Testis (tissue), 3 donors: ENCODE data around the gene ACER2. TPM values are rescaled to one million over a fixed set of nuclear protein-coding genes. Genes with fewer than 3 reads are reported as not detected.

Experiments
- DNase-seq: peaks from one replicate; pipeline ENCODE4 v3.0.0-alpha.2; 2019
- H3K27ac ChIP-seq, 2 donors: fragments of 200-600 bp; sonication (generic); one replicate each; pipeline ENCODE4 v1.5.1; 2019
- H3K27me3 ChIP-seq: fragments of 200-600 bp; sonication (generic); one replicate; pipeline ENCODE4 v1.5.1; 2019
- H3K36me3 ChIP-seq: fragments of 200-600 bp; sonication (generic); one replicate; pipeline ENCODE4 v1.5.1; 2017; ENCODE audit warnings: low read depth; ENCODE audit errors: missing control alignments
- H3K4me1 ChIP-seq: fragments of 200-600 bp; sonication (generic); one replicate; pipeline ENCODE4 v1.5.1; 2019
- H3K4me3 ChIP-seq, 2 donors: fragments of 200-600 bp; sonication (generic); one replicate each; pipeline ENCODE4 v1.5.1; 2017 to 2019
- H3K9me3 ChIP-seq: fragments of 200-600 bp; sonication (generic); one replicate; pipeline ENCODE4 v1.5.1; 2017
- CTCF ChIP-seq, 3 experiments: fragments of 450-650 bp in 2 of 3; fragments of 200-600 bp in 1 of 3; sonication (generic) in 1 of 3; IDR thresholded peaks; one replicate each; pipeline ENCODE4 v1.5.1; 2016 to 2019; ENCODE audit warnings: antibody characterized with exemption in 3 of 3, mild to moderate bottlenecking in 2 of 3, moderate library complexity in 1 of 3
- POLR2A ChIP-seq: fragments of 450-650 bp; IDR thresholded peaks from one replicate; pipeline ENCODE4 v1.6.1; 2017; ENCODE audit warnings: antibody characterized with exemption, mild to moderate bottlenecking, moderate library complexity
- WGBS, 2 donors: methylation state at CpG; one replicate each; pipeline ENCODE4 v1.1.5; 2018; 5-methylcytosine and 5-hydroxymethylcytosine counted together
- intact Hi-C: fragments of 100-400 bp; cut with DNase I; formaldehyde crosslinking; loops from one replicate; pipeline ENCODE4 v1.15.1; 2023; ENCODE audit warnings: low total_unique reads
- polyA plus RNA-seq: library from polyadenylated mRNA; stranded (reverse); fragments of 350-450 nt; fragmentation: Illumina TruSeq; extraction: RNeasy Lipid Tissue Mini Kit (QIAGEN cat#74804); gene quantifications from one replicate; pipeline ENCODE4 v1.2.3, GENCODE V29; 2014; ENCODE audit warnings: low read depth, low replicate concordance; ENCODE audit not compliant: insufficient read depth
- total RNA-seq, 2 donors: library from RNA; depleted of rRNA; stranded (reverse); fragments of >200 nt; gene quantifications; one replicate each; pipeline ENCODE4 v1.2.3, GENCODE V29; 2016

The ACER2 gene
- total and polyA plus RNA-seq, 3 donors from 2014 or later, result 3.8 to 5.5 (median 4.4) TPM

GRCh38 chr9:19470567-19470966 lies 61.8 kb downstream of the ACER2 start:
- intact Hi-C loops, result no loop called here
- H3K36me3 ChIP-seq, result no peaks in the 10 kb centered on the region
- 65 to 73% methylated on average over 5 of the region's 5 CpGs for WGBS, 2 donors
- H3K4me1 ChIP-seq, result peaks cover 11% of the 10 kb centered on the region
- H3K27ac ChIP-seq, result no peak overlapping the region
- TF ChIP-seq CTCF (IDR thresholded peaks at IDR 0.05) (no peak), POLR2A (no peak)
- no peaks in the 10 kb centered on the region for H3K9me3 ChIP-seq
- no peak for DNase-seq
- no peak overlapping the region for H3K4me3 ChIP-seq
- no peaks in the 10 kb centered on the region for H3K27me3 ChIP-seq

- TF ChIP-seq CTCF (IDR thresholded peaks at IDR 0.05) (no peak), POLR2A (no peak)
- no peak overlapping the region for H3K27ac ChIP-seq
- intact Hi-C loops, result no loop called here
- H3K9me3 ChIP-seq, result no peaks in the 10 kb centered on the region
- peaks cover 11% of the 10 kb centered on the region for H3K4me1 ChIP-seq
- DNase-seq, result peak; percentile 38
- H3K36me3 ChIP-seq, result no peaks in the 10 kb centered on the region
- no peak overlapping the region for H3K4me3 ChIP-seq
- WGBS, 2 donors, result 49 to 51% methylated on average over 10 of the region's 10 CpGs
- no peaks in the 10 kb centered on the region for H3K27me3 ChIP-seq
Measured at GRCh38 chr9:19470981-19471650, 62.3 kb downstream of the ACER2 start.

- Histone ChIP-seq H3K27ac (no peak overlapping the region), H3K27me3 (no peaks in the 10 kb centered on the region), H3K4me3 (no peak overlapping the region), H3K36me3 (no peaks in the 10 kb centered on the region), H3K9me3 (no peaks in the 10 kb centered on the region), H3K4me1 (peaks cover 11% of the 10 kb centered on the region)
- DNase-seq, result peak; percentile 72
- WGBS, 2 donors, result 31 to 34% methylated on average over 17 to 18 of the region's 18 CpGs
- intact Hi-C loops, result no loop called here
- peak; percentile 39 to 66 (median 60) for TF ChIP-seq CTCF (IDR thresholded peaks at IDR 0.05)
- TF ChIP-seq POLR2A, result no peak
Measured at GRCh38 chr9:19471737-19472648, 63.2 kb downstream of the ACER2 start.

- TF ChIP-seq CTCF (IDR thresholded peaks at IDR 0.05) (no peak), POLR2A (no peak)
- no peaks in the 10 kb centered on the region for H3K36me3 ChIP-seq
- no peak for DNase-seq
- no peaks in the 10 kb centered on the region for H3K27me3 ChIP-seq
- H3K4me1 ChIP-seq, result peaks cover 11% of the 10 kb centered on the region
- H3K4me3 ChIP-seq, result no peak overlapping the region
- H3K9me3 ChIP-seq, result no peaks in the 10 kb centered on the region
- no peak overlapping the region for H3K27ac ChIP-seq
- intact Hi-C loops, result no loop called here
Measured at GRCh38 chr9:19473605-19474004, 64.8 kb downstream of the ACER2 start.
